Epithelial cell of esophagus (primary cell): ENCODE measurements around the gene CHST10.

Source experiments
- DNase-seq: peaks from one replicate; pipeline ENCODE4 v3.0.0; 2010; ENCODE audit warnings: low read depth
- H3K4me3 ChIP-seq: 2 replicates; pipeline ENCODE4 v1.5.1; 2011; ENCODE audit warnings: mild to moderate bottlenecking, low read length, control low read depth
- CTCF ChIP-seq: IDR thresholded peaks from 2 replicates; pipeline ENCODE4 v1.5.1; 2011; ENCODE audit warnings: low read depth, mild to moderate bottlenecking, low read length, control low read depth, inconsistent platforms; ENCODE audit not compliant: insufficient read depth; ENCODE audit errors: missing control alignments

Gene CHST10

GRCh38 chr2:100395532-100396350, 21.7 kb downstream of the CHST10 start:
- TF ChIP-seq CTCF: no peak
- H3K4me3 ChIP-seq: no peak overlapping the region
- DNase-seq: no peak

GRCh38 chr2:100394111-100394641, 23.3 kb downstream of the CHST10 start:
- DNase-seq: no peak
- H3K4me3 ChIP-seq: no peak overlapping the region
- TF ChIP-seq CTCF: no peak

GRCh38 chr2:100393362-100393761, 24.1 kb downstream of the CHST10 start:
- TF ChIP-seq CTCF: no peak
- no peak overlapping the region for H3K4me3 ChIP-seq
- no peak for DNase-seq

- TF ChIP-seq CTCF: no peak
- no peak overlapping the region for H3K4me3 ChIP-seq
- no peak for DNase-seq
Measured at GRCh38 chr2:100392715-100393114, 24.8 kb downstream of the CHST10 start.

- TF ChIP-seq CTCF: no peak
- no peak overlapping the region for H3K4me3 ChIP-seq
- no peak for DNase-seq
Measured at GRCh38 chr2:100391735-100392515, 25.5 kb downstream of the CHST10 start.

GRCh38 chr2:100390001-100390940, 27.2 kb downstream of the CHST10 start:
- no peak for DNase-seq
- TF ChIP-seq CTCF: no peak
- H3K4me3 ChIP-seq: no peak overlapping the region
